NCI-H128 (cell line): Measurements from ENCODE around the gene RAD51B.

Experiments used
- DNase-seq: peaks from one replicate; lab custom pipeline; 2025; ENCODE audit not compliant: unreplicated experiment; lab: John Stamatoyannopoulos, UW

The RAD51B gene

GRCh38 chr14:67889455-67889854 lies 69.9 kb downstream of the RAD51B start:
- no peak for DNase-seq

GRCh38 chr14:67892466-67893100 lies 73.0 kb downstream of the RAD51B start:
- no peak for DNase-seq

- no peak for DNase-seq
Observed at GRCh38 chr14:67900231-67900630, 80.7 kb downstream of the RAD51B start.

- DNase-seq: no peak
Observed at GRCh38 chr14:67908052-67908754, 88.6 kb downstream of the RAD51B start.

- no peak for DNase-seq
Observed at GRCh38 chr14:67911562-67911961, 92.0 kb downstream of the RAD51B start.

- no peak for DNase-seq
Observed at GRCh38 chr14:67916430-67916829, 96.9 kb downstream of the RAD51B start.

GRCh38 chr14:67917006-67917405 lies 97.4 kb downstream of the RAD51B start:
- DNase-seq: no peak

GRCh38 chr14:67918838-67919237 lies 99.3 kb downstream of the RAD51B start:
- DNase-seq: no peak

GRCh38 chr14:67919259-67920032 lies 99.9 kb downstream of the RAD51B start:
- DNase-seq: no peak

- no peak for DNase-seq
Observed at GRCh38 chr14:67926821-67927220, 107.2 kb downstream of the RAD51B start.

GRCh38 chr14:67927244-67927643 lies 107.7 kb downstream of the RAD51B start:
- DNase-seq: no peak

GRCh38 chr14:67928375-67928774 lies 108.8 kb downstream of the RAD51B start:
- DNase-seq: no peak

GRCh38 chr14:67932708-67933246 lies 113.2 kb downstream of the RAD51B start:
- no peak for DNase-seq

GRCh38 chr14:67933266-67933665 lies 113.7 kb downstream of the RAD51B start:
- DNase-seq: no peak

GRCh38 chr14:67934087-67934486 lies 114.5 kb downstream of the RAD51B start:
- no peak for DNase-seq

GRCh38 chr14:67934862-67935261 lies 115.3 kb downstream of the RAD51B start:
- no peak for DNase-seq

GRCh38 chr14:67935371-67935770 lies 115.8 kb downstream of the RAD51B start:
- no peak for DNase-seq

GRCh38 chr14:67938071-67938470 lies 118.5 kb downstream of the RAD51B start:
- no peak for DNase-seq

- no peak for DNase-seq
Observed at GRCh38 chr14:67940486-67941455, 121.2 kb downstream of the RAD51B start.

GRCh38 chr14:67941456-67942018 lies 122.0 kb downstream of the RAD51B start:
- no peak for DNase-seq
